ENCODE results near the gene DDX41. TPM values are rescaled to one million over a fixed set of nuclear protein-coding genes. Genes with fewer than 3 reads are reported as not detected.
A peak's percentile ranks its signal among the peaks of the same experiment; 100 is the strongest.
"Not testable (repeated sequence)": the region's sequence is repeated elsewhere in the genome, so short reads cannot be mapped to it uniquely, and the experiment has no call there.

The DDX41 gene
- 240 and 269 TPM in 2 replicates for total RNA-seq (2014; rRNA removed; shearing (Covaris generic))

DNA sequence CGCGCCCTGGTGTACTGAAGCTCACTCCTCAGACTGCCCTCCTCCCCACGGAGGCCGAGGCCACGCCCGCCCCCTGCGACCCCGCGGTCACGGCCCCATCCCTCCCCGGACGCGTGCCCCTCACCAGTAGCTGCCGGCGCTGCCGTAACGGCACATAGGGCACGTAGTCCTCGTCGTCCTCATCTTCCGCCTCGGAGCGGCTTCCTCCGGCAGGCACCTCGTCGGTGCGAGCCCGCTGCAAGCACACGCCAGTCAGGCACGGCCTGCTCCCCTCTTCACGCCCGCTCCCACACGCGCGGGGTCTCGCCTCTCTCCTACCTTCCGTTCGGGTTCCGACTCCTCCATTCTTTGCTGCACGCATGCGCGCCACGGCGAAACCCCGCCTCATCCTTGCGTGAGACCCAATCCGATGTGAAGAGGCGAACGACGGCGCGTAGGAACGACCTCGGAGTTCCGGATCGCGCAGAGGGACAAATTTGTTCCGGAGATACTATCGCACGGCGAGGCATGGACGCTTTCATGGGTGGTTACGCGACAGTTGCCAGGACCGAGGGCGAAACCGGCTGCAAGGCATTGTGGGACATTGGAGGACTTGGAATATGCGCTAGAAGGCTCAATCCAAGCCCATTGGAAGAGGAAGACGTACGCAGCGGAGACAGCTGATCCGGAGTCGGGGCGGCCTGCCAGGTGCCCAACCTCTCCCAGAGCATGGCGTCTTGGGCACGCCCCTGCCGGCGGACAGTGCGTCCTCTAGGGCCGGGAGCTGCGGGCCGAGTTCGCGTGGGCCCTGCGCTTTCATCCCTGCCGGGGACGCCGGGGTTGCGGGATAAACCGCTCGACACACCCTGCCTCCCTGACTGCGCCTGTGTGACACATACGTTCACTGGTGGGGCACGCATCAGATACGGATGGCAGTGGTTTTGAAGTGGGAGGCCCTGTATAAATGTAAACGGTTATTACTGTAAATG is at the start of gene DDX41:
TSS of gene DDX41 (minus strand) at position 361 of the 968 bp plus-strand sequence. CDS start at position 345, 16 bp downstream.
- peak; percentile 98 for DNase-seq (ENCODE audit: low spot score)

DNA sequence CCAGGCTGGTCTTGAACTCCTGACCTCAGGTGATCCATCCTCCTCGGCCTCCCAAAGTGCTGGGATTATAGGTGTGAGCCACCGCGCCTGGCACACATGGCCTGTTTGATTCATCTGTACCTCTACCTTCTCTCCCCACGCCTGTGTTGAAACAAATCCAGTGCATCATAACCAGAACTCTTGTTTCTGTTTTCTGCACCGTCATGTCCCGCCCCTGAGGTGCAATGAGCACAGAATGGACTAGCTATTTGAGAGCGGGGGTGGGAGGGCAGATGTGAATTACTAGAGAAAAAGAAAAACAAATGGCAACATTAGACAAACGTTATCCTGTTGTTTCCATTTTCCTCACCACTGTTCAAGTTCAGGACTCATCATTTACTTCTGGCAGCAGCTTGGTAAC is 48.3 kb upstream of the DDX41 start:
- no peak for DNase-seq (ENCODE audit: low spot score)

DNA sequence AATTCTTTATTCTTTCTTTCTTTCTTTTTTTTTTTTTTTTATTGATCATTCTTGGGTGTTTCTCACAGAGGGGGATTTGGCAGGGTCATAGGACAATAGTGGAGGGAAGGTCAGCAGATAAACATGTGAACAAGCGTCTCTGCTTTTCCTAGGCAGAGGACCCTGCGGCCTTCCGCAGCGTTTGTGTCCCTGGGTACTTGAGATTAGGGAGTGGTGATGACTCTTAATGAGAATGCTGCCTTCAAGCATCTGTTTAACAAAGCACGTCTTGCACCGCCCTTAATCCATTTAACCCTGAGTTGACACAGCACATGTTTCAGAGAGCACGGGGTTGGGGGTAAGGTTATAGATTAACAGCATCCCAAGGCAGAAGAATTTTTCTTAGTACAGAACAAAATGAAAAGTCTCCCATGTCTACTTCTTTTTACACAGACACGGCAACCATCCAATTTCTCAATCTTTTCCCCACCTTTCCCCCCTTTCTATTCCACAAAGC is 42.7 kb upstream of the DDX41 start:
- not testable (repeated sequence) for DNase-seq (ENCODE audit: low spot score)

DNA sequence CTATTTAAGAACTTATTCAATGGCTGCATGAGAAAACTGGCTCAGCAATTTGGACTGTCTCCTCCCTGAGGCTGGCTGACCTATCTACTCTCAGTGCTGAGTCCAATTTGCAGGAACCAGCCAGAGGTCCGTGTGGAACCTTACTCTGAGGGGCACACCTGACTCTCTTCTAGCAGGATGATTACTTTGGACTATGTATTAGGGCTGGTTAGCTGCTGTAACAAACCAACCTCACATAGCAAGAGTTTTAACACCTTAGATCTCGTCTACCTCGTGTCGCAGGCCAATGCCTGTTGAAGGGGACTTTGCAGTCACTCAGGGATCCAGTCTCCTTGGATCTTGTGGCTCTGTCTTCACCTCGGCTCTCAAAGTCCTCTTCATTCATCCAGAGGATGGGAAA is 41.0 kb upstream of the DDX41 start:
- DNase-seq (ENCODE audit: low spot score): no peak

DNA sequence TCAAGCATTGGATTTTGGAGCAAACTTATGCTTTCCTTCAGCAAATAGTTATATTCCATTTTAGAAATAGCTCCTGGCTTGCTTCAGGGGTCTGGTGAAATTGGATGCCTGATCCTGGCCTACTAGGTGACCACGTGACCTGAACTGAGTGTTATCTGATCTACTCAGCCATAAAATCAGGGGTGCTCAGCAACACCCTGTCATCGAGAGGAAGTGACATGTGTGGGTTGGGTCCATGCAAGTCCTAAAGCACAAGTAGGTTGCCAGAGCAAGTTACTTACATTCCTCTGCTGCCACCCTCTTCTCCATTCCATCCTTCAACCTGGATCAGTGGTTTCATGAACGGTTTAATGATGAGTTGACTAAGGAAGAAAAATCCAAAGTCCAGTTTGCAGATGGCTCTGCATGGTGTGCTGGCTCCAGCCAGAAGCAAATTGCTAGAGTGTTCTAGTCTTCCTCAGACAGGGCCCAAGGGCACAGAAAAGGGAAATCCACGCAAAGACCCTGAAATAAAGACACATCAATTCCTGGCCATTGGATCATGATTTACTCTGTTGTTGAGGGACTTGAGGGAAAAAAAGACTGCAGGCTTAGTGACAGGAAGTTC is 40.4 kb upstream of the DDX41 start:
- peak; percentile 48 for DNase-seq (ENCODE audit: low spot score)

DNA sequence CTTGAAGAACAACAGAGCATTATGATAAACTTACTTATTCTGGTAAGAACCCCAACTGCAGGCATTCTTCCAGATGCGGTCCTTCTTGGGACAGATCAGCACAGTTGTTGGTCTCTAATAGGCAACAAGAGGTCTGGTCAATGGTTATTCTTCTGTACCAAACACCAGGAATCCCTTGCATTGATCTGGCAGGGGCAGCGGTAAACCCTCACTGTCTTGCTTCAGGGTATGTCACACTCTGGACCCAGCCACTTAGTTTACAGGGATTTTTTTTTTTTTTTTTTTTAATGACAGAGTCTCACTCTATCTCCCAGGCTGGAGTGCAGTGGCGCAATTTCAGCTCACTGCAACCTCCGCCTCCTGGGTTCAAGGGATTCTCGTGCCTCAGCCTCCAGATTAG is 38.9 kb upstream of the DDX41 start:
- DNase-seq (ENCODE audit: low spot score): no peak

DNA sequence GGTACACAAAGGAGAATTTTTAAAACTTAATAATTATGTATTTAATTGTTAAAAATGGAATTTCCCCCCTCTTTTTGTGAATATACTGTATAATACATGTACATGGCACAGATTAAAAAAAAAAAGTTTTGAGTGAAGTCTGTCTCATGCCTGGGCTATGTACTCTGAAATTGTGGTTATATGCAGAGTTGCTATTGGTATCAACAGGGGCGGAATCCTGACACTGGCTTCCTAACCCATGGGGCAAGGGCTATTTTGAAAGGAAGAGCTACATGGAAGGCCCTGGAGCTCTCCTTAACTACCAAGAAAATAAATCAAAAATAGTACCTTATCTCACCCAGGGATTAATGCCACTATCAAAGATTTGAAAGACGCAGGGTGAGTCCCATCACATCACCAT is 38.5 kb upstream of the DDX41 start:
- DNase-seq (ENCODE audit: low spot score): no peak

DNA sequence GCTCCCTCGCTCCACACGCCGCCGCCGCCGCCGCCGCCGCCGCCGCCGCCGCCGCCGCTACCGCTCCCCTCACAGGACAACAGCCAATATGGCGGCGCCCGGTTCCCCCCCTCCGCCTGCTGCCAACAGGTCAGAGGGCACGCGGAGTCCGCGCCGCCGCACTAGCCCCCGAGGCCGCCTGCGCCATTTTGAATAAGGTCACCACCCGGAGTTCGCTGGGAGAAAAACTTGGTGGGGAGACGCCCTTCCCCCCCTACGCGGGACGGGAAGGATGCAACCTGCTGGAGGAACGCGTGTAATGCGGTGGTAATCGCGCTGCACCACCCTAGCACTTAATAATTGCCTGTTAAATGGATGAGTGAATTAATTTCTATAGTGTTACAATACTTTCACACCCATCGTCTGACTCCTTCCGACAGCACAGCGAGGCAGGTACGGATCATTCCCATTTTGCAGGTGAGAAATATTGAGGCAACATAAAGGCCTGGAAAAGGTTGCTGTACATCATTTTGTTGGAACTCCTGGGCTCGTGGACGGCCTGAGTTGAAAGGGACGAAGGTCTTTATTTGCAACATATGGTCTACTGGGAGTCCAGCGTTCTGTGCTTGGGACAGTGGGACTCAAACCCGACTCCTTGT is 37.8 kb upstream of the DDX41 start, which contains the start of gene FAM193B:
TSS of gene FAM193B (minus strand) at position 90 of the 638 bp plus-strand sequence. CDS start 105 bp downstream, outside the sequence.
- peak; percentile 90 for DNase-seq (ENCODE audit: low spot score)

DNA sequence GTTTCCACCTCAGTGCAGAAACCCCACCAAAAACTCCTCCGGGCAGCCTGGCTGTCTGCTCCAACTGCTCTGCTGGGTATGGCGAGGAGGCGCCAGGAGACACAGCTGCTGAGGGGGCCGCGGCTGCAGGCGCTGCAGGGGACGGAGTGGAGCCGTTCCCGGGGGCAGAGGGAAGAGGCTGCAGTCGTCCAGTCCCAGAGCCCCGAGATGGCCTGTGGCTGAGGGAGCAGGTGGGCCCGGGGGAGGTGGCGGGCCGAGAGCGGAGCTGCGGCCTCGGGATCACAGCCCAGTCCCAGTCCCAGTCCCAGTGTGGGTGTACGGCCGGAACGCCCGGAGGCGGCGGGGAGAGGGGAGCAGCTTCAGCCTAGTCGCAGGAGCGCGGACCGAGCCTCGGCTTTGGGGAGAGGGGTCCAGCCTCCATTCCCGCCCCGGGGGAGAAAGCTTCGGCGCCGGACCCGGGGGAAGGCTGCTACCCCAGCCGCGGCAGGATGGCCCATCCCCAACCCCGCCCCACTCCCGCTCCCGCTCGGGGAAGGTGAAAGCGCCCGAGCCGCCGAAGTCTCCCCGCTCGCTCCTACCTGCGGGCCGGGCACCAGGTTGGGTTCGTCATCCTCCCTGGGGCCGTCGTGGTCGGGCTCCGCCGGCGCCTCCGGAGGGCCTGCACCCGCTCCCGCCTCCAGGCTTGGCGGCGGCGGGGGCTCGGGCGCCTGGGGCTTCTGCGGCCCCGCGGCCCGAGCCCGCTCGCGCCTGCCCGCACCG is 37.1 kb upstream of the DDX41 start:
- DNase-seq (ENCODE audit: low spot score): no peak

DNA sequence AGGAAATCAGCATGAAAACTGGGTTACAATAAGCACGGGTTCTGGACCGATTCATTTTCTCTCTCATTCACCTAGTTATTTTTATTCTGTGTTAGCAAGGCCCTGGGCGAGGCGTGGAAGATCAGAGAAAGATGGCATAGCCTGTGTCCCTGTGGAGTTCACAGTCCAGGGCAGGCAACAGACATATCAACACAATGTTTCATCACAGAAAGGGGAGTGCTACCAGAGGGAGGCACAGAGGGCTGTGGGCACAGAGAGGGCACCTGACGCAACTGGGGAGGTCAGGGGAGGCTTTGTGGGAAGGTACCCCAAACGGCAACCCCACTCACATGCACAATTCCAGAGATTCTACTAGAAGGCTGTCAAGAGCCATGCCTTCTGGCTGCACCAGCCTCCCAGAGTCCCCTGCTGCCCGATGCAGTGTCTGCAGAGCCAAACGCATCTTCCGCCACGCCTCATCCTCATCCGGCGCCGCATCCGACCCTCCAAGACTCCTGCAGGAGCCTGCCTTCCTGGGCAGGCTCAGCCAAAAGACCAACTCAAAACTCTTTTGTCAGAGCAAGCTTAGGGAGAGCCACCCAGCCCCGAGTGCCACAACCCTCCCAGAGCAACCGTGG is 36.2 kb upstream of the DDX41 start:
- no peak for DNase-seq (ENCODE audit: low spot score)

DNA sequence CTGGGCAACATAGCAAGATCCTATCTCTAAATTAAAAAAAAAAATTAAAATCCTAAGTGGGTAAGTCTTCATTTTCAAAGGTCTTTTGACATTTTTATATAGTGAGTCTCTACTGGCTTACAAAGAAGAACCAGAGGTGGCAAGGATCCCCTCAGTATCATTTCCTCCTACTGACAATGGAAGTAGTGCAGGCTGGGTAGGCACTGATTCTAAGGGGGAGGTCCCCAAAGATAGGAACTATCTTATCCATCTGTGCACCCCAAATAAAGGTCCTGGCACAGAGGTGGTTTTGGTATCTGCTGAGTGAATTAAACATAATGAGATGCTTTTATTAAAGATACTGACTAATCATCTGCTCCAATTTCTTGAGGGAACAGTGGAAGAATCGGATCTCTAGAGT is 33.4 kb upstream of the DDX41 start:
- DNase-seq (ENCODE audit: low spot score): no peak

DNA sequence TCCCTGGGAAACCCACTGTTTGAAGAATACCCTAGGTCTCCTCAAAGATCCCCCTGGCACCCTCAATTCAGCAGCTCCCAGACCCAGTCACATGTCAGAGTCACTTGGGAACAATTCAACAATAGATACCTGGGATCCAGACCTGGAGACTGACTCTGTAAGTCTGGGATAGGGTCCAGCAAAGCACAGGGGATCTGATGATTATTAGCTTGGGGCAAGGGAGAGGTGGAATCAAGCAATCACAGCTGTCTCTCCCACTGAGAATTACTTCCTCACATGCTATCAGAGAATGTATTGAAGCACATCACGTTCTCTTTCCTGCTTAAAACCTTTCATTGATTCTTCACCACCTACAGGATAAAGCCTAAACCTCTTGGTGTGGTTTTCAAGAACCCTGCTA is 31.7 kb upstream of the DDX41 start:
- no peak for DNase-seq (ENCODE audit: low spot score)

DNA sequence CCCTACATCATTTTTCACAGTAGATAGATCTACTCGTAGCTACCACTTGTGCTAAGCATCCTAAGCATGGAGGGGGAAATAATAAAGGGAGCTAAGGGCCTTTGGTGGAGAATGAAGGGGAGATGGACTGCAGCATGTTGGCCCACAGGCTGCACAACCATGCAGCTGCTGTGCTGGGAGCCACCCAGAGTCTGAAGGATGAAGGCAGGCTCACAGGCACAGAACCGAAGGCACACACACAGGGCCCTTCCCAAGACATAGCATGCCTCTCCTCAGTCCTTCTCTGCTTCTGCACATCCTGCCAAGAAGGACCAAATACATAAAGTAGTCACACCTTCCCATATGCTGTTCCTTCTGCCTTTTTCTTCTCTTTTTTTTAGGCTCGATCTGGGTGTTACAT is 31.0 kb upstream of the DDX41 start:
- DNase-seq (ENCODE audit: low spot score): no peak

DNA sequence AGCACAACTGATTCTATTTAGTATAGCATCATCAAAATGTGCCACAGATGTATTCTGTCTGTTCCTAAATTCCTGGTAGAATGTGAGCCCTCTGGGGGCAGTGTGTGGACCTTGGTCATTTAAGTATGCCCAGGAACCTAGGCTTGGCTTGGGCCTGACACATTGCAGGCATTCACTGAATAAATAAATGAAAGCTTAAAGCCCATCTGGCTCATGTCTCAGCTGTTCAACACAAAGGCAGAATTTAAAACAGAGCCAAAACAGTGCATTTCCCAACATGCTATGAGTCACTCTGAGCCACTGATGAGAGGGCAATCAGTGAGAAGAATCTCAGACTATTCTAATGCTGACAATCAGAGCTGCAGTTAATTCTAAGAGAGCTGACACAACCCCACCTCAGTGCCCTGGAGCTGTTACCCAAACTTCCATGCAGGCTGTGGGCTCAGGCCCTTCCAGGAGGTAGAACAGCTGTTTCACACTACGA is 29.5 kb upstream of the DDX41 start:
- DNase-seq (ENCODE audit: low spot score): peak; percentile 22

DNA sequence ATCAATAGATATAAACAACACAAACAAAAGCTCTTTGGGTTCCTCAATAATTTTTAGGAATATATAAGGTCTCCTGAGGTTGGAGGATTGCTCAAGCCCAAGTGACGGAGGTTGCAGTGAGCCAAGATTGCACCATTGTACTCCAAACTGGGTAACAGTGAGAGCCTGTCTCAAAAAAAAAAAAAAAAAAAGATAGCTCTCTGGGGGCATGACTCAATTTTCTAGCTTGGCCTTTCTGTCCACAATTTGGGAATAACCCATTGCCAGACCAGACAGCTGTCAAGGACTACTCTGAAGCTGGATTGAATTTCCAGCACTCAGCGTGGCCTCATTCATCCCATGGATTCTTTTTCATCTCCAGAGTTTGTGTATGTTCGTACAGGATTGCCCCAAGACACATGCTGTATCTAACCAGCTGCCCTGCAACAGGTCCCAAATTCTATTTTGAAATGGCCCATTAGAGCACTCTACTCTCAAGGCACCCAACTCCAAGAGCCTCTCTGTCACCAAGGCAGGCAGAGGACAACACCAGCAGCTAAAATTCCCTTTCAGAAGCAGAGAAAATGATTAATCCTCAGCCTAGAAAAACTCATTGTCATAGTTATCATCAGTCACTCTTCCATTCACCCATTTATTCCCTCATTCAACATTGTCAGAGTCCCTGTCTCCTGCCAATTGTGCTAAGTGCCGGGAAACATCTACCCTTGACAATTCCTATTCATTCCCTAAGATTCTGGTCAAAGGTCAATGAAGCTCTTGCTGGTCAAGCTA is 28.9 kb upstream of the DDX41 start:
- no peak for DNase-seq (ENCODE audit: low spot score)

DNA sequence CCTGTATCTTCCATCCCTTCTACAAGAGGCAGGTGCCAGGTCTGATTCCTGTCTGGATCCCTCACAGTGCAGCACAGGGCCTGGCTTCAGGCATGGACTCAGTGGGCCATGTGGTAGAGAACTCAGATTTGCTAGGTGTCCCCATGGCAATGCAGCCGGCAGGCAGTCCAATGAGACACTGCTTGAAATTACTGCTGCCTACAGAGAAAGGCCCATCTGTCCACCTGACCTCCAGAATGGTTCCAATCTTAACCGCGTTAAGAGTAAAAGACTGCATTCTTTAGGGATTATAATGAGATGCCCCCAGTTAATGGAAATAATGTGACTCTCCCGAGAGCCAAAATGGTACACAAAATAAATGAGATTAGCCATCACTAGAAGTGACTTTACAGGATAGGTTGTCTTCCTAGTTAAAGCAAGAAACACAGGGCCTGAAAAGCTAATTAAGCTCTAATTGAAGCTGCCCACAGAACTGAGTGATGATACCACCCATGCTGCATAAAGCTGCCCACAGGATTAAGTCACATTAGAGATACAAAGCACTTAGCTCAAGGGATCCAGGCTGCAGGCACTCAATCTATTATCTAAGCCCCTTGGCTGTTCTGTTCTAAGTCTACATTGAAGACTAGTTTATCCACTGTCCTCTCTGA is 26.2 kb upstream of the DDX41 start:
- DNase-seq (ENCODE audit: low spot score): no peak

DNA sequence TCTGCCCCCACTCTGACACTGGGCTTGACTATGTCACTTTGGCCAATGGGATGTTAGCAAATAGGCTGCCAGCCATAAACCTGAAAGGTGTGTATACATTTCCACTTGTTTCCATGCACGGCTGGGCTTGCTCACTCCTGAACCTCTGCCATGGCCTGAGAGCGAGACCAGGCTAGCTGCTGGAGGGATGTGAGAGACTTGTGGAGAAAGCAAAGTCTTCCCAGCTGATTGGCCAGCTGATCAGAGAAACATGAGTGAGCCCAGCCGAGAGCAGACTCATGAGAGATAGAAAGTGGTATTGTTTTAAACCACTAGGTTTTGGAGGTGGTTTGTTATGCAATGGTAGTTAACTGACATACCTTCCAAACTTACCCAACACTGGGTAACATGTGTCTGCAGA is 23.7 kb upstream of the DDX41 start:
- no peak for DNase-seq (ENCODE audit: low spot score)

DNA sequence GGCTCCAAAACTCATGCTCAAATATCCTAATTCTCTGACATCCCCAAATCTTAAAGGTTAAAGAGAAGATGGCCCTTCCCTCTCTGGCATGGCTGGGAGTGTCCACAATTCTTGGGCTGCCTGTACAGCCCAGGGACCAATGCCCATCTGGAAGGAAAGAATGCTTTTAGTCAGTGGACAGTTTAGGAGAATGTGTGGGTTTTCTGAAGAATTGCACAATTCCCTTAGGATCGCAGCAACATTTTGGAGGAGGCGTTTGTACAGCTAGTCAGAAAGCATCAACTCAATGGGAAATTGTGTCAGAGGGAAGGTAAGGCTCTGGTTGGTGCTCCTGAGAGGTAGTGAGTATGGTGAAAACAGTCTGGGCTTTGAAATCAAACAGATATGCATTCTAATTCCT is 22.6 kb upstream of the DDX41 start:
- no peak for DNase-seq (ENCODE audit: low spot score)

DNA sequence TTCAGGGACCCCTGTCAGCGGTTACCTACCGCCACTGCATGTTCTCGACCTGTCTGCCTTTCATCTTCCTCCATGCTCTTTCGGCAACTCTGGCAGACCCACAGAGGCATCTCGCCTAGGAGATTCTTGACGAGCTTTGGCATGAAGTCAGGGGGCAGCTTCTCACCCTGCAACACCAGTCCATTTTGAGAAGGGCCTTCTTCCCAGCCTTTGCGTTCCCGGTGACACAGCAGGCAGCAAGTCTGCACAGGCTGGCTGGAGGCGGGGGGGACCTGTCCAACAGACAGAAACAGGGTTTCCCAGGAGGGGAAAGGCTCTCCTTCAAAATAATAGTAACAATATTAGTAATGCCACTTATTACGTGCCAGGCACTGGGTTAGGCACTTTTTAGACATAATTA is 22.1 kb upstream of the DDX41 start:
- DNase-seq (ENCODE audit: low spot score): no peak

All from HT-29 (cell line).